Neural progenitor cell (in vitro differentiated cells): ENCODE results near the gene TRIO. TPM values are rescaled to one million over a fixed set of nuclear protein-coding genes. Genes with fewer than 3 reads are reported as not detected.

Experiments
- DNase-seq: peaks from one replicate; pipeline ENCODE4 v3.0.0-alpha.2; 2016; ENCODE audit warnings: low spot score
- H2AFZ ChIP-seq: fragments of 200-600 bp; sonication (generic); replicated peaks from 2 replicates; pipeline ENCODE4 v1.6.1; 2016; ENCODE audit warnings: antibody characterized with exemption
- H3F3A ChIP-seq: fragments of 200-600 bp; sonication (generic); 2 replicates; pipeline ENCODE4 v1.6.1; 2016; ENCODE audit warnings: antibody characterized with exemption, low read depth
- H3K27ac ChIP-seq: fragments of 200-600 bp; sonication (generic); 2 replicates; pipeline ENCODE4 v1.5.1; 2016; ENCODE audit warnings: mild to moderate bottlenecking
- H3K27me3 ChIP-seq: fragments of 200-600 bp; sonication (generic); 2 replicates; pipeline ENCODE4 v1.6.1; 2016; ENCODE audit warnings: mild to moderate bottlenecking, moderate library complexity
- H3K36me3 ChIP-seq: fragments of 200-600 bp; sonication (generic); 2 replicates; pipeline ENCODE4 v1.5.1; 2016
- H3K4me1 ChIP-seq: fragments of 200-600 bp; sonication (generic); 2 replicates; pipeline ENCODE4 v1.6.1; 2016; ENCODE audit warnings: mixed run types
- H3K4me2 ChIP-seq: fragments of 200-600 bp; sonication (generic); 2 replicates; pipeline ENCODE4 v1.6.1; 2016
- H3K4me3 ChIP-seq: fragments of 200-600 bp; sonication (generic); 2 replicates; pipeline ENCODE4 v1.5.1; 2016
- H3K79me2 ChIP-seq: fragments of 200-600 bp; sonication (generic); 2 replicates; pipeline ENCODE4 v1.6.1; 2016; ENCODE audit warnings: low read depth
- H3K9ac ChIP-seq: fragments of 200-600 bp; sonication (generic); 2 replicates; pipeline ENCODE4 v1.6.1; 2016
- H3K9me3 ChIP-seq: fragments of 200-600 bp; sonication (generic); 2 replicates; pipeline ENCODE4 v1.5.1; 2016; ENCODE audit warnings: low read depth
- H4K20me1 ChIP-seq: fragments of 200-600 bp; sonication (generic); 2 replicates; pipeline ENCODE4 v1.6.1; 2016; ENCODE audit warnings: low read depth
- H3K27ac Mint-ChIP-seq: 3 replicates; pipeline ENCODE4 v1.8.0; 2021; ENCODE audit warnings: mixed read lengths
- H3K27me3 Mint-ChIP-seq: 2 replicates; pipeline ENCODE4 v1.8.0; 2022; ENCODE audit warnings: low read depth, mild to moderate bottlenecking, inconsistent platforms, moderate library complexity, mixed read lengths; ENCODE audit not compliant: insufficient read depth
- H3K36me3 Mint-ChIP-seq: 3 replicates; pipeline ENCODE4 v1.8.0; 2021; ENCODE audit warnings: mixed read lengths
- H3K4me1 Mint-ChIP-seq: 3 replicates; pipeline ENCODE4 v1.8.0; 2021; ENCODE audit warnings: mixed read lengths
- H3K4me3 Mint-ChIP-seq: 3 replicates; pipeline ENCODE4 v1.8.0; 2021; ENCODE audit warnings: mild to moderate bottlenecking, moderate library complexity, mixed read lengths
- H3K9me3 Mint-ChIP-seq: 3 replicates; pipeline ENCODE4 v1.8.0; 2020; ENCODE audit warnings: mixed read lengths
- CTCF ChIP-seq: fragments of 200-600 bp; sonication (generic); IDR thresholded peaks from 2 replicates; pipeline ENCODE4 v1.5.1; 2017; ENCODE audit warnings: antibody characterized with exemption, mild to moderate bottlenecking
- EZH2 ChIP-seq: fragments of 200-600 bp; sonication (generic); IDR thresholded peaks from 2 replicates; pipeline ENCODE4 v1.6.1; 2017; ENCODE audit warnings: antibody characterized with exemption, mild to moderate bottlenecking, moderate library complexity
- EZH2phosphoT487 ChIP-seq: fragments of 200-600 bp; sonication (generic); IDR thresholded peaks from 2 replicates; pipeline ENCODE4 v1.6.1; 2017; ENCODE audit warnings: antibody characterized with exemption
- total RNA-seq: library from RNA; depleted of rRNA; stranded (reverse); fragments of >200 nt; gene quantifications from 2 replicates; pipeline ENCODE4 v1.2.3, GENCODE V29; 2015; ENCODE audit warnings: low replicate concordance

TRIO gene
- total RNA-seq, 1 donor from 2014 or later: 84.7 TPM

GRCh38 chr5:14406554-14406849 lies 263.4 kb downstream of the TRIO start:
- peaks cover 7% of the 10 kb centered on the region for H4K20me1 ChIP-seq
- H3K9ac ChIP-seq: no peak overlapping the region
- H3K9me3 Mint-ChIP-seq: no peaks in the 10 kb centered on the region
- H3K4me1 Mint-ChIP-seq: peaks cover 11% of the 10 kb centered on the region
- H3K27me3 ChIP-seq: no peaks in the 10 kb centered on the region
- no peak for DNase-seq
- H3K27ac Mint-ChIP-seq: no peak overlapping the region
- H3K36me3 Mint-ChIP-seq: peaks cover 46% of the 10 kb centered on the region
- no peaks in the 10 kb centered on the region for H3K9me3 ChIP-seq
- no peak overlapping the region for H3K4me2 ChIP-seq
- H3K4me3 ChIP-seq: no peak overlapping the region
- no peaks in the 10 kb centered on the region for H3K79me2 ChIP-seq
- no peaks in the 10 kb centered on the region for H3K36me3 ChIP-seq
- no peaks in the 10 kb centered on the region for H3K4me1 ChIP-seq
- TF ChIP-seq EZH2phosphoT487 (no peak), EZH2 (no peak), CTCF (no peak)
- no peak overlapping the region for H2AFZ ChIP-seq
- no peak overlapping the region for H3K4me3 Mint-ChIP-seq
- H3F3A ChIP-seq: no peaks in the 10 kb centered on the region
- H3K27ac ChIP-seq: no peak overlapping the region
- H3K27me3 Mint-ChIP-seq: peaks cover 5% of the 10 kb centered on the region

GRCh38 chr5:14407051-14407450 lies 263.9 kb downstream of the TRIO start:
- TF ChIP-seq EZH2phosphoT487 (no peak), EZH2 (no peak), CTCF (no peak)
- Mint-ChIP-seq H3K27me3 (peaks cover 5% of the 10 kb centered on the region), H3K4me3 (no peak overlapping the region), H3K4me1 (peaks cover 11% of the 10 kb centered on the region), H3K9me3 (no peaks in the 10 kb centered on the region), H3K27ac (no peak overlapping the region), H3K36me3 (peaks cover 43% of the 10 kb centered on the region)
- H3K27me3 ChIP-seq: no peaks in the 10 kb centered on the region
- H3K79me2 ChIP-seq: no peaks in the 10 kb centered on the region
- H2AFZ ChIP-seq: no peak overlapping the region
- H3K4me3 ChIP-seq: no peak overlapping the region
- no peak for DNase-seq
- H3K9me3 ChIP-seq: no peaks in the 10 kb centered on the region
- H4K20me1 ChIP-seq: peaks cover 7% of the 10 kb centered on the region
- H3K4me1 ChIP-seq: no peaks in the 10 kb centered on the region
- no peaks in the 10 kb centered on the region for H3F3A ChIP-seq
- no peak overlapping the region for H3K27ac ChIP-seq
- H3K4me2 ChIP-seq: no peak overlapping the region
- no peak overlapping the region for H3K9ac ChIP-seq
- no peaks in the 10 kb centered on the region for H3K36me3 ChIP-seq

- H2AFZ ChIP-seq: no peak overlapping the region
- no peak overlapping the region for H3K9ac ChIP-seq
- no peaks in the 10 kb centered on the region for H3K4me1 ChIP-seq
- Mint-ChIP-seq H3K27me3 (peaks cover 9% of the 10 kb centered on the region), H3K4me1 (peaks cover 11% of the 10 kb centered on the region), H3K27ac (no peak overlapping the region), H3K4me3 (no peak overlapping the region), H3K9me3 (no peaks in the 10 kb centered on the region), H3K36me3 (peaks cover 37% of the 10 kb centered on the region)
- H4K20me1 ChIP-seq: peaks cover 7% of the 10 kb centered on the region
- TF ChIP-seq EZH2phosphoT487: no peak
- no peak for TF ChIP-seq CTCF
- TF ChIP-seq EZH2: no peak
- no peaks in the 10 kb centered on the region for H3F3A ChIP-seq
- no peak overlapping the region for H3K27ac ChIP-seq
- no peak overlapping the region for H3K4me2 ChIP-seq
- no peak overlapping the region for H3K4me3 ChIP-seq
- no peaks in the 10 kb centered on the region for H3K36me3 ChIP-seq
- H3K9me3 ChIP-seq: no peaks in the 10 kb centered on the region
- no peak for DNase-seq
- no peaks in the 10 kb centered on the region for H3K79me2 ChIP-seq
- no peaks in the 10 kb centered on the region for H3K27me3 ChIP-seq
These were observed 264.6 kb downstream of the TRIO start for GRCh38 chr5:14407746-14408175.
